Esophagus squamous epithelium (tissue), 5 donors: Measurements from ENCODE around the gene COL1A2. TPM values are rescaled to one million over a fixed set of nuclear protein-coding genes. Genes with fewer than 3 reads are reported as not detected.

Experiments used
- DNase-seq: peaks from one replicate; lab custom pipeline; 2025; lab: John Stamatoyannopoulos, UW
- H3K27ac ChIP-seq, 4 donors: fragments of 200-600 bp; sonication (generic); one replicate each; pipeline ENCODE4 v1.5.1; 2016 to 2019; ENCODE audit warnings: mild to moderate bottlenecking in 1 of 4
- H3K27me3 ChIP-seq, 4 donors: fragments of 200-600 bp; sonication (generic); 1 replicate in 3 of 4; 2 replicates in 1 of 4; pipeline versions ENCODE4 v1.5.1 to v1.6.0; 2017 to 2021; ENCODE audit warnings: antibody characterized with exemption in 1 of 4
- H3K36me3 ChIP-seq, 3 donors: fragments of 200-600 bp; sonication (generic); one replicate each; pipeline ENCODE4 v1.5.1; 2016 to 2019
- H3K4me1 ChIP-seq, 3 donors: fragments of 200-600 bp; sonication (generic); one replicate each; pipeline ENCODE4 v1.5.1; 2017 to 2019
- H3K4me3 ChIP-seq, 4 donors: fragments of 200-600 bp; sonication (generic); 1 replicate in 3 of 4; 2 replicates in 1 of 4; pipeline ENCODE4 v1.5.1; 2016 to 2019; ENCODE audit warnings: mild to moderate bottlenecking in 2 of 4, moderate library complexity in 1 of 4
- H3K9me3 ChIP-seq, 3 donors: fragments of 200-600 bp; sonication (generic); one replicate each; pipeline ENCODE4 v1.5.1; 2016 to 2019
- POLR2A ChIP-seq, 4 donors: fragments of 450-650 bp; IDR thresholded peaks; one replicate each; pipeline ENCODE4 v1.6.1; 2017; ENCODE audit warnings: antibody characterized with exemption in 4 of 4, mild to moderate bottlenecking in 4 of 4, moderate library complexity in 3 of 4
- WGBS, 2 donors: methylation state at CpG; one replicate each; pipeline ENCODE4 v1.1.5; 2018; 5-methylcytosine and 5-hydroxymethylcytosine counted together
- intact Hi-C: fragments of 100-400 bp; cut with DNase I; formaldehyde crosslinking; loops from one replicate; pipeline ENCODE4 v1.15.0; 2022
- total RNA-seq, 4 donors: library from RNA; depleted of rRNA; stranded (reverse); fragments of >200 nt; gene quantifications; one replicate each; pipeline ENCODE4 v1.1.0, GENCODE V29; 2016
- TF ChIP-seq, protein P1 (sequence below), 6 experiments: fragments of 450-650 bp in 4 of 6; fragments of 200-600 bp in 2 of 6; sonication (generic) in 2 of 6; IDR thresholded peaks; one replicate each; pipeline ENCODE4 v1.5.1; 2016 to 2019; ENCODE audit warnings: antibody characterized with exemption in 6 of 6, mild to moderate bottlenecking in 4 of 6, moderate library complexity in 4 of 6
- donor health status: DM: yes; HTN: yes; CAD: no.

Gene COL1A2
- total RNA-seq, 4 donors from 2014 or later, result 18.8 to 129 (median 44.3) TPM

DNA sequence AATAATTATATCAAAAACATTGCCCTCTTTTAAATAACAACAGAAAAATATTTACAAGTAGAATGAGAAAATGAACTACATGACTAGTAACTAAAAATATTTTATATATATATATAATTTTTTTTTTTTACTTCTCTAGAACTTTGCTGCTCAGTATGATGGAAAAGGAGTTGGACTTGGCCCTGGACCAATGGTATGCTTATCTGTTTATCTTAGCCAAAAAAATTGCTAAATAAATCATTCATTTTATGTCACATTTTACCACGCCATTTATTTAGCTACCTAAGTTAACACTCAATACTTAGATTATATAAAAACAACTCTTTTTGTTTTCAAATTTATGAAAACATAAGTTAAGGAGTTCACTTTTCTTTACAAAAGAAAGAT lies 6.7 kb downstream of the COL1A2 start:
- H3K27ac ChIP-seq, result peak overlapping the region in 2 of 4 donors; percentile 19 to 56
- WGBS, 2 donors, result 32% methylated on average over 1 of the region's 1 CpG

GRCh38 chr7:94403546-94403945 lies 8.9 kb downstream of the COL1A2 start:
- WGBS, 2 donors, result 57 to 67% methylated on average over 1 of the region's 1 CpG
- TF ChIP-seq POLR2A (IDR thresholded peaks at IDR 0.05), result no peak
- TF ChIP-seq, protein P1, sequence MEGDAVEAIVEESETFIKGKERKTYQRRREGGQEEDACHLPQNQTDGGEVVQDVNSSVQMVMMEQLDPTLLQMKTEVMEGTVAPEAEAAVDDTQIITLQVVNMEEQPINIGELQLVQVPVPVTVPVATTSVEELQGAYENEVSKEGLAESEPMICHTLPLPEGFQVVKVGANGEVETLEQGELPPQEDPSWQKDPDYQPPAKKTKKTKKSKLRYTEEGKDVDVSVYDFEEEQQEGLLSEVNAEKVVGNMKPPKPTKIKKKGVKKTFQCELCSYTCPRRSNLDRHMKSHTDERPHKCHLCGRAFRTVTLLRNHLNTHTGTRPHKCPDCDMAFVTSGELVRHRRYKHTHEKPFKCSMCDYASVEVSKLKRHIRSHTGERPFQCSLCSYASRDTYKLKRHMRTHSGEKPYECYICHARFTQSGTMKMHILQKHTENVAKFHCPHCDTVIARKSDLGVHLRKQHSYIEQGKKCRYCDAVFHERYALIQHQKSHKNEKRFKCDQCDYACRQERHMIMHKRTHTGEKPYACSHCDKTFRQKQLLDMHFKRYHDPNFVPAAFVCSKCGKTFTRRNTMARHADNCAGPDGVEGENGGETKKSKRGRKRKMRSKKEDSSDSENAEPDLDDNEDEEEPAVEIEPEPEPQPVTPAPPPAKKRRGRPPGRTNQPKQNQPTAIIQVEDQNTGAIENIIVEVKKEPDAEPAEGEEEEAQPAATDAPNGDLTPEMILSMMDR (IDR thresholded peaks at IDR 0.05), result no peak
- DNase-seq, result no peak

More for the DNA sequence above, 6.7 kb downstream of the COL1A2 start:
- peaks cover 0 to 40% (median 3%) of the 10 kb centered on the region in 3 donors for H3K4me1 ChIP-seq
- no peaks in the 10 kb centered on the region for H3K27me3 ChIP-seq
- TF ChIP-seq POLR2A (IDR thresholded peaks at IDR 0.05), result no peak
- H3K36me3 ChIP-seq, result no peaks in the 10 kb centered on the region
- no peak for DNase-seq
- H3K4me3 ChIP-seq, result no peak overlapping the region
- intact Hi-C loops, result no loop called here
- H3K9me3 ChIP-seq, result no peaks in the 10 kb centered on the region

GRCh38 chr7:94405506-94405905 lies 10.8 kb downstream of the COL1A2 start:
- TF ChIP-seq POLR2A (IDR thresholded peaks at IDR 0.05), result no peak
- TF ChIP-seq, protein P1 (IDR thresholded peaks at IDR 0.05), result no peak
- no peak for DNase-seq
- Histone ChIP-seq H3K27me3 (no peaks in the 10 kb centered on the region), H3K27ac (peak overlapping the region in 1 of 4 donors; percentile 49), H3K36me3 (peaks cover 0 to 5% (median 0%) of the 10 kb centered on the region in 3 donors), H3K4me1 (peaks cover 0 to 36% (median 6%) of the 10 kb centered on the region in 3 donors), H3K4me3 (no peak overlapping the region), H3K9me3 (no peaks in the 10 kb centered on the region)
- 4 to 10% methylated on average over 1 of the region's 1 CpG for WGBS, 2 donors
- intact Hi-C loops, result no loop called here

More at GRCh38 chr7:94403546-94403945, 8.9 kb downstream of the COL1A2 start:
- no peaks in the 10 kb centered on the region for H3K9me3 ChIP-seq
- peaks cover 0 to 40% (median 6%) of the 10 kb centered on the region in 3 donors for H3K4me1 ChIP-seq
- no peaks in the 10 kb centered on the region for H3K36me3 ChIP-seq
- H3K27ac ChIP-seq, result peak overlapping the region in 1 of 4 donors; percentile 0
- H3K27me3 ChIP-seq, result no peaks in the 10 kb centered on the region
- intact Hi-C loops, result no loop called here
- H3K4me3 ChIP-seq, result no peak overlapping the region

DNA sequence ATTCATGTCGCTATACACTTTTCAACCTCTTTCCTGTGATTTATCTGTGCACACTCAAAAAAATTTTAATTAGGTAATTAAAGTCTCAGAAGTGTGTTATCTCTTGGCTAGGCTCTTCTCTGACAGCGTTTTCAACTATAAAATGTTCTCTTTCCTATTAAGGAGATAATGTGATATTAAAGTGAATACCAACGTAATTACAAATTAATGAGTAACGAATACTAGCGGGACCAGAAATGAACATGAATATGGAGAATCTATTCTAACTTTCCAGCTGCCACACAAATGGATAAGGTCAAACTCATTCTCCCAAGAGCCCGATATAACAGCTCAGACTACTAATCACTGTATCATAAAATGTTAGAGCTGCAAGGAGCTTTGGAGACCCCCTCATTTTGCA lies 12.0 kb downstream of the COL1A2 start:
- no peak overlapping the region for H3K4me3 ChIP-seq
- peak overlapping the region in 3 of 4 donors; percentile 4 to 45 (median 30) for H3K27ac ChIP-seq
- WGBS, 2 donors, result 61 to 73% methylated on average over 6 of the region's 6 CpGs
- no peaks in the 10 kb centered on the region for H3K9me3 ChIP-seq
- H3K27me3 ChIP-seq, result no peaks in the 10 kb centered on the region
- H3K4me1 ChIP-seq, result peaks cover 0 to 33% (median 6%) of the 10 kb centered on the region in 3 donors
- H3K36me3 ChIP-seq, result peaks cover 0 to 5% (median 0%) of the 10 kb centered on the region in 3 donors
- intact Hi-C loops, result no loop called here
- no peak for TF ChIP-seq POLR2A (IDR thresholded peaks at IDR 0.05)
- TF ChIP-seq, protein P1 (IDR thresholded peaks at IDR 0.05), result no peak
- no peak for DNase-seq

GRCh38 chr7:94409200-94409948 lies 14.7 kb downstream of the COL1A2 start:
- no peak overlapping the region for H3K4me3 ChIP-seq
- WGBS, 2 donors, result 74 to 78% methylated on average over 15 of the region's 15 CpGs
- H3K27ac ChIP-seq, result peak overlapping the region in 2 of 4 donors; percentile 45

More at GRCh38 chr7:94409200-94409948, 14.7 kb downstream of the COL1A2 start:
- DNase-seq, result no peak
- intact Hi-C loops, result no loop called here
- Histone ChIP-seq H3K9me3 (no peaks in the 10 kb centered on the region), H3K4me1 (peaks cover 0 to 48% (median 3%) of the 10 kb centered on the region in 3 donors), H3K27me3 (no peaks in the 10 kb centered on the region), H3K36me3 (peaks cover 0 to 13% (median 0%) of the 10 kb centered on the region in 3 donors)
- no peak for TF ChIP-seq POLR2A (IDR thresholded peaks at IDR 0.05)
- TF ChIP-seq, protein P1 (IDR thresholded peaks at IDR 0.05), result no peak
